MM.1S (cell line): Measurements from ENCODE around the gene AGAP1.

Source experiments
- DNase-seq: peaks from one replicate; pipeline ENCODE4 v3.0.0-alpha.2; 2015
- H2AFZ ChIP-seq: fragments of 300-600 bp; sonication (generic); 2 replicates; pipeline ENCODE4 v1.6.0; 2016; ENCODE audit warnings: antibody characterized with exemption, low read length
- H3F3A ChIP-seq: fragments of 300-600 bp; sonication (generic); 2 replicates; pipeline ENCODE4 v1.6.1; 2016; ENCODE audit warnings: mild to moderate bottlenecking, antibody characterized with exemption, low read length, moderate library complexity, mixed read lengths; ENCODE audit not compliant: insufficient read depth
- H3K27ac ChIP-seq: fragments of 300-600 bp; sonication (generic); 2 replicates; pipeline ENCODE4 v1.5.1; 2016; ENCODE audit warnings: mild to moderate bottlenecking, low read length
- H3K27me3 ChIP-seq: fragments of 300-600 bp; sonication (generic); replicated peaks from 2 replicates; pipeline ENCODE4 v1.6.0; 2016; ENCODE audit warnings: low read length; ENCODE audit not compliant: insufficient read depth
- H3K36me3 ChIP-seq: fragments of 300-600 bp; sonication (generic); replicated peaks from 2 replicates; pipeline ENCODE4 v1.6.1; 2016; ENCODE audit warnings: mild to moderate bottlenecking, low read length, mixed read lengths; ENCODE audit not compliant: insufficient read depth
- H3K4me1 ChIP-seq: fragments of 300-600 bp; sonication (generic); 2 replicates; pipeline ENCODE4 v1.6.1; 2016; ENCODE audit warnings: low read length, mixed read lengths
- H3K4me2 ChIP-seq: fragments of 300-600 bp; sonication (generic); 2 replicates; pipeline ENCODE4 v1.6.0; 2016; ENCODE audit warnings: low read depth, low read length
- H3K4me3 ChIP-seq: fragments of 300-600 bp; sonication (generic); 2 replicates; pipeline ENCODE4 v1.5.1; 2016; ENCODE audit warnings: low read length, mixed read lengths
- H3K79me2 ChIP-seq: fragments of 300-600 bp; sonication (generic); 2 replicates; pipeline ENCODE4 v1.6.1; 2016; ENCODE audit warnings: mixed run types, low read length, mixed read lengths
- H3K9ac ChIP-seq: fragments of 300-600 bp; sonication (generic); 2 replicates; pipeline ENCODE4 v1.6.1; 2016; ENCODE audit warnings: low read length, mixed read lengths
- H3K9me2 ChIP-seq: fragments of 300-600 bp; sonication (generic); replicated peaks from 2 replicates; pipeline ENCODE4 v1.6.1; 2016; ENCODE audit warnings: mild to moderate bottlenecking, low read length, mixed read lengths; ENCODE audit not compliant: insufficient read depth
- H3K9me3 ChIP-seq: fragments of 300-600 bp; sonication (generic); replicated peaks from 2 replicates; pipeline ENCODE4 v1.6.1; 2016; ENCODE audit warnings: mild to moderate bottlenecking, low read length, mixed read lengths; ENCODE audit not compliant: insufficient read depth
- H4K20me1 ChIP-seq: fragments of 300-600 bp; sonication (generic); 2 replicates; pipeline ENCODE4 v1.6.1; 2016; ENCODE audit warnings: mild to moderate bottlenecking, low read length, moderate library complexity, mixed read lengths; ENCODE audit not compliant: insufficient read depth
- CTCF ChIP-seq: fragments of 300-600 bp; sonication (generic); IDR thresholded peaks from 2 replicates; pipeline ENCODE4 v1.5.1; 2016; ENCODE audit warnings: antibody characterized with exemption, low read length, mixed read lengths
- EZH2 ChIP-seq: fragments of 300-600 bp; sonication (generic); optimal IDR thresholded peaks from 2 replicates; pipeline ENCODE3; 2017; ENCODE audit warnings: low read depth, mild to moderate bottlenecking, antibody characterized with exemption, low read length, mixed read lengths
- EZH2phosphoT487 ChIP-seq: fragments of 300-600 bp; sonication (generic); IDR thresholded peaks from 2 replicates; pipeline ENCODE4 v1.6.1; 2018; ENCODE audit warnings: antibody characterized with exemption, low read length

AGAP1 gene

GRCh38 chr2:235954281-235954680, 460.4 kb downstream of the AGAP1 start:
- no peaks in the 10 kb centered on the region for H4K20me1 ChIP-seq
- no peak overlapping the region for H3K27ac ChIP-seq
- no peak overlapping the region for H3K4me3 ChIP-seq
- no peak for TF ChIP-seq CTCF
- TF ChIP-seq EZH2: no peak
- TF ChIP-seq EZH2phosphoT487: no peak
- no peak overlapping the region for H3K9ac ChIP-seq
- H3K4me1 ChIP-seq: peaks cover 7% of the 10 kb centered on the region; the same call in 1 of the 2 replicates
- H3K36me3 ChIP-seq: no peaks in the 10 kb centered on the region
- H3K9me2 ChIP-seq: no peaks in the 10 kb centered on the region
- no peaks in the 10 kb centered on the region for H3F3A ChIP-seq
- H3K4me2 ChIP-seq: no peak overlapping the region
- DNase-seq: no peak
- H3K79me2 ChIP-seq: no peaks in the 10 kb centered on the region
- no peak overlapping the region for H2AFZ ChIP-seq
- H3K27me3 ChIP-seq: no peaks in the 10 kb centered on the region
- H3K9me3 ChIP-seq: no peaks in the 10 kb centered on the region

- H3K9me2 ChIP-seq: no peaks in the 10 kb centered on the region
- DNase-seq: no peak
- no peaks in the 10 kb centered on the region for H4K20me1 ChIP-seq
- no peak overlapping the region for H3K4me3 ChIP-seq
- no peak overlapping the region for H3K27ac ChIP-seq
- H3K27me3 ChIP-seq: no peaks in the 10 kb centered on the region
- no peaks in the 10 kb centered on the region for H3F3A ChIP-seq
- no peak overlapping the region for H3K9ac ChIP-seq
- no peaks in the 10 kb centered on the region for H3K79me2 ChIP-seq
- H2AFZ ChIP-seq: no peak overlapping the region
- no peak overlapping the region for H3K4me2 ChIP-seq
- no peak for TF ChIP-seq EZH2
- no peak for TF ChIP-seq EZH2phosphoT487
- no peak for TF ChIP-seq CTCF
- no peaks in the 10 kb centered on the region for H3K36me3 ChIP-seq
- H3K4me1 ChIP-seq: peaks cover 7% of the 10 kb centered on the region; the same call in 1 of the 2 replicates
- no peaks in the 10 kb centered on the region for H3K9me3 ChIP-seq
These were observed 461.1 kb downstream of the AGAP1 start for GRCh38 chr2:235954888-235955480.

GRCh38 chr2:235955664-235956063, 461.8 kb downstream of the AGAP1 start:
- Histone ChIP-seq H3K4me1 (peaks cover 7% of the 10 kb centered on the region; the same call in 1 of the 2 replicates), H3F3A (no peaks in the 10 kb centered on the region), H3K79me2 (no peaks in the 10 kb centered on the region), H3K27ac (no peak overlapping the region), H3K9me3 (no peaks in the 10 kb centered on the region), H2AFZ (no peak overlapping the region), H3K9me2 (no peaks in the 10 kb centered on the region), H3K9ac (no peak overlapping the region), H3K4me2 (no peak overlapping the region), H4K20me1 (no peaks in the 10 kb centered on the region), H3K4me3 (no peak overlapping the region), H3K27me3 (no peaks in the 10 kb centered on the region), H3K36me3 (no peaks in the 10 kb centered on the region)
- DNase-seq: no peak
- no peak for TF ChIP-seq CTCF
- no peak for TF ChIP-seq EZH2phosphoT487
- no peak for TF ChIP-seq EZH2
